A673 (cell line): ENCODE data around the gene RPL26. TPM values are rescaled to one million over a fixed set of nuclear protein-coding genes. Genes with fewer than 3 reads are reported as not detected.
"Not testable (repeated sequence)": the region's sequence is repeated elsewhere in the genome, so short reads cannot be mapped to it uniquely, and the experiment has no call there.

Experiments used
- BruUV-seq: library from RNA; stranded (reverse); fragments of 400-500 nt; replicated peaks from 2 replicates; lab custom pipeline; 2021; lab: Mats Ljungman, UMichigan
- CTCF ChIA-PET: fragments of 300-600 bp; sonication (Branson Sonifier 250); formaldehyde crosslinking; loops from one replicate; lab custom pipeline; 2022; ENCODE audit warnings: antibody characterized with exemption; lab: Charles Lee
- POLR2A ChIA-PET: fragments of 300-600 bp; sonication (Branson Sonifier 250); formaldehyde crosslinking; loops from one replicate; lab custom pipeline; 2022; ENCODE audit warnings: antibody characterized with exemption; ENCODE audit not compliant: low non-redundant PET; lab: Charles Lee
- DNase-seq: peaks from one replicate; pipeline ENCODE4 v3.0.0-alpha.2; 2015; ENCODE audit warnings: low spot score
- H3K27ac ChIP-seq: fragments of 200-600 bp; sonication (generic); 2 replicates; pipeline ENCODE4 v1.5.1; 2016; ENCODE audit warnings: mixed run types, low read depth, mild to moderate bottlenecking, mixed read lengths, antibody characterized with exemption, low read length; ENCODE audit not compliant: poor library complexity, severe bottlenecking
- H3K27me3 ChIP-seq: fragments of 200-600 bp; sonication (generic); replicated peaks from 2 replicates; pipeline ENCODE4 v1.6.1; 2017; ENCODE audit warnings: mixed run types, low read depth, mild to moderate bottlenecking, mixed read lengths, antibody characterized with exemption, low read length; ENCODE audit not compliant: insufficient read depth, poor library complexity
- H3K36me3 ChIP-seq: fragments of 200-600 bp; sonication (generic); 2 replicates; pipeline ENCODE4 v1.6.1; 2016; ENCODE audit warnings: mixed run types, mild to moderate bottlenecking, mixed read lengths, antibody characterized with exemption, low read length; ENCODE audit not compliant: insufficient read depth, poor library complexity, severe bottlenecking
- H3K4me1 ChIP-seq: fragments of 200-600 bp; sonication (generic); 2 replicates; pipeline ENCODE4 v1.6.1; 2017; ENCODE audit warnings: mixed run types, mild to moderate bottlenecking, mixed read lengths, antibody characterized with exemption, low read length; ENCODE audit not compliant: insufficient read depth, poor library complexity, severe bottlenecking
- H3K4me3 ChIP-seq: fragments of 200-600 bp; sonication (generic); 2 replicates; pipeline ENCODE4 v1.5.1; 2016; ENCODE audit warnings: low read depth, mixed run types, mild to moderate bottlenecking, mixed read lengths, low read length; ENCODE audit not compliant: poor library complexity, severe bottlenecking
- H3K9me3 ChIP-seq: fragments of 200-600 bp; sonication (generic); 2 replicates; pipeline ENCODE4 v1.6.1; 2016; ENCODE audit warnings: mixed run types, low read depth, mild to moderate bottlenecking, mixed read lengths, antibody characterized with exemption, low read length; ENCODE audit not compliant: poor library complexity, severe bottlenecking
- CTCF ChIP-seq: fragments of 300-800, 200-600 bp; sonication (generic); conservative IDR thresholded peaks from 2 replicates; pipeline ENCODE4 v1.5.1; 2017; ENCODE audit warnings: low read depth, mild to moderate bottlenecking, antibody characterized with exemption, low read length, moderate library complexity, mixed read lengths
- EZH2 ChIP-seq: fragments of 200-600 bp; sonication (generic); IDR thresholded peaks from 2 replicates; pipeline ENCODE4 v1.6.1; 2017; ENCODE audit warnings: borderline replicate concordance, low read depth, mild to moderate bottlenecking, mixed read lengths, antibody characterized with exemption, low read length; ENCODE audit not compliant: poor library complexity, severe bottlenecking
- intact Hi-C: fragments of 100-400 bp; cut with micrococcal nuclease; formaldehyde crosslinking; loops from one replicate; pipeline ENCODE4 v1.10.0; 2022; ENCODE audit not compliant: unreplicated experiment
- total RNA-seq: library from RNA; stranded (reverse); gene quantifications from 2 replicates; pipeline ENCODE4 v1.2.3, GENCODE V29; 2021

The RPL26 gene
- total RNA-seq, 1 experiment from 2014 or later, result 1,604 TPM

- Histone ChIP-seq H3K4me3 (no peak overlapping the region), H3K4me1 (no peaks in the 10 kb centered on the region), H3K27ac (no peak overlapping the region), H3K9me3 (no peaks in the 10 kb centered on the region), H3K36me3 (no peaks in the 10 kb centered on the region), H3K27me3 (peaks cover 20% of the 10 kb centered on the region)
- CTCF ChIA-PET, result no interaction called here
- POLR2A ChIA-PET, result no interaction called here
- intact Hi-C loops, result no loop called here
- DNase-seq, result no peak
- BruUV-seq, result no TSS peak
- TF ChIP-seq CTCF, result no peak
Measured at GRCh38 chr17:8401107-8401506, 18.1 kb upstream of the RPL26 start.

- Histone ChIP-seq H3K9me3 (no peaks in the 10 kb centered on the region), H3K27me3 (peaks cover 36% of the 10 kb centered on the region), H3K4me1 (no peaks in the 10 kb centered on the region), H3K27ac (no peak overlapping the region), H3K4me3 (no peak overlapping the region), H3K36me3 (no peaks in the 10 kb centered on the region)
- ChIA-PET CTCF (no interaction called here), POLR2A (no interaction called here)
- intact Hi-C loops, result no loop called here
- DNase-seq, result no peak
- TF ChIP-seq CTCF (no peak), EZH2 (no peak)
- no TSS peak for BruUV-seq
Measured at GRCh38 chr17:8398980-8399379, 16.0 kb upstream of the RPL26 start.

GRCh38 chr17:8397636-8398035 is 14.6 kb upstream of the RPL26 start, which contains the start of gene RNF222:
TSS of gene RNF222 (minus strand) at chr17:8397827. CDS start at chr17:8393461, 4,366 bp downstream.
- no peak for DNase-seq
- BruUV-seq, result no TSS peak
- ChIA-PET POLR2A (no interaction called here), CTCF (interaction anchor here (0.5 kb wide), 1 partner anchor 56 kb away, joined by 4 read pairs; no protein-coding TSS in a partner anchor)
- TF ChIP-seq EZH2 (no peak), CTCF (no peak)
- Histone ChIP-seq H3K4me3 (no peak within 1 kb of the TSS), H3K9me3 (no peaks in the 10 kb centered on the region), H3K4me1 (no peaks in the 10 kb centered on the region), H3K27me3 (peaks cover 36% of the 10 kb centered on the region), H3K27ac (no peak within 1 kb of the TSS), H3K36me3 (no peaks in the 10 kb centered on the region)
- intact Hi-C loops, result no loop called here

GRCh38 chr17:8394497-8394896 is 11.5 kb upstream of the RPL26 start:
- H3K27ac ChIP-seq, intact Hi-C loops, DNase-seq, H3K4me3 ChIP-seq, H3K36me3 ChIP-seq, H3K9me3 ChIP-seq, H3K4me1 ChIP-seq, CTCF ChIA-PET, BruUV-seq: not testable (repeated sequence)
- POLR2A ChIA-PET, result interaction anchor here (0.6 kb wide), 1 partner anchor 855 kb away, joined by 10 read pairs; no protein-coding TSS in a partner anchor
- peaks cover 31% of the 10 kb centered on the region for H3K27me3 ChIP-seq
